ENCODE data around the gene CCNF.

The CCNF gene

GRCh38 chr16:2458887-2459646 lies 29.8 kb downstream of the CCNF start:
- peak overlapping the region; percentile 67 for H3K4me3 ChIP-seq (ENCODE audit: low read depth, low read length)
- H3K9me3 ChIP-seq (ENCODE audit: control insufficient read depth, insufficient read depth, low read depth, low read length), result no peaks in the 10 kb centered on the region
- H3K9ac ChIP-seq (ENCODE audit: low read length), result peak overlapping the region; percentile 58
- no peak overlapping the region for H3K27ac ChIP-seq (ENCODE audit: low read depth, low read length)
- no peaks in the 10 kb centered on the region for H3K27me3 ChIP-seq (ENCODE audit: control insufficient read depth, insufficient read depth, low read length)
- peaks cover 62% of the 10 kb centered on the region for H3K36me3 ChIP-seq (ENCODE audit: control insufficient read depth, insufficient read depth, low read length)
- H3K4me1 ChIP-seq (ENCODE audit: control insufficient read depth, insufficient read depth, low read length), result peaks cover 18% of the 10 kb centered on the region

GRCh38 chr16:2459647-2460390 lies 30.6 kb downstream of the CCNF start, which contains the start of gene TEDC2:
Gene TEDC2 (plus strand): TSS chr16:2460109. CDS start chr16:2460145, 36 bp downstream.
- H3K9ac ChIP-seq (ENCODE audit: low read length), result peak within 1 kb of the TSS; percentile 66
- peaks cover 62% of the 10 kb centered on the region for H3K36me3 ChIP-seq (ENCODE audit: control insufficient read depth, insufficient read depth, low read length)
- peak within 1 kb of the TSS; percentile 60; the same call in 1 of the 2 replicates for H3K27ac ChIP-seq (ENCODE audit: low read depth, low read length)
- no peaks in the 10 kb centered on the region for H3K9me3 ChIP-seq (ENCODE audit: control insufficient read depth, insufficient read depth, low read depth, low read length)
- no peaks in the 10 kb centered on the region for H3K27me3 ChIP-seq (ENCODE audit: control insufficient read depth, insufficient read depth, low read length)
- H3K4me3 ChIP-seq (ENCODE audit: low read depth, low read length), result peak within 1 kb of the TSS; percentile 67
- peaks cover 18% of the 10 kb centered on the region for H3K4me1 ChIP-seq (ENCODE audit: control insufficient read depth, insufficient read depth, low read length)

GRCh38 chr16:2460391-2460713 lies 31.1 kb downstream of the CCNF start:
- H3K27ac ChIP-seq (ENCODE audit: low read depth, low read length), result peak overlapping the region; percentile 60; the same call in 1 of the 2 replicates
- peaks cover 18% of the 10 kb centered on the region for H3K4me1 ChIP-seq (ENCODE audit: control insufficient read depth, insufficient read depth, low read length)
- peaks cover 57% of the 10 kb centered on the region for H3K36me3 ChIP-seq (ENCODE audit: control insufficient read depth, insufficient read depth, low read length)
- no peaks in the 10 kb centered on the region for H3K27me3 ChIP-seq (ENCODE audit: control insufficient read depth, insufficient read depth, low read length)
- peak overlapping the region; percentile 66 for H3K9ac ChIP-seq (ENCODE audit: low read length)
- peak overlapping the region; percentile 67 for H3K4me3 ChIP-seq (ENCODE audit: low read depth, low read length)
- H3K9me3 ChIP-seq (ENCODE audit: control insufficient read depth, insufficient read depth, low read depth, low read length), result no peaks in the 10 kb centered on the region

GRCh38 chr16:2460916-2461315 lies 31.7 kb downstream of the CCNF start:
- H3K27ac ChIP-seq (ENCODE audit: low read depth, low read length), result no peak overlapping the region
- peak overlapping the region; percentile 66 for H3K9ac ChIP-seq (ENCODE audit: low read length)

GRCh38 chr16:2462031-2462866 lies 33.0 kb downstream of the CCNF start:
- H3K4me3 ChIP-seq (ENCODE audit: low read depth, low read length), result no peak overlapping the region
- H3K36me3 ChIP-seq (ENCODE audit: control insufficient read depth, insufficient read depth, low read length), result peaks cover 38% of the 10 kb centered on the region
- peaks cover 18% of the 10 kb centered on the region for H3K4me1 ChIP-seq (ENCODE audit: control insufficient read depth, insufficient read depth, low read length)

More at GRCh38 chr16:2460916-2461315, 31.7 kb downstream of the CCNF start:
- no peaks in the 10 kb centered on the region for H3K27me3 ChIP-seq (ENCODE audit: control insufficient read depth, insufficient read depth, low read length)
- no peaks in the 10 kb centered on the region for H3K9me3 ChIP-seq (ENCODE audit: control insufficient read depth, insufficient read depth, low read depth, low read length)
- peak overlapping the region; percentile 67 for H3K4me3 ChIP-seq (ENCODE audit: low read depth, low read length)
- peaks cover 18% of the 10 kb centered on the region for H3K4me1 ChIP-seq (ENCODE audit: control insufficient read depth, insufficient read depth, low read length)
- H3K36me3 ChIP-seq (ENCODE audit: control insufficient read depth, insufficient read depth, low read length), result peaks cover 52% of the 10 kb centered on the region

GRCh38 chr16:2464333-2464732 lies 35.1 kb downstream of the CCNF start:
- Histone ChIP-seq H3K27ac (ENCODE audit: low read depth, low read length) (no peak overlapping the region), H3K27me3 (ENCODE audit: control insufficient read depth, insufficient read depth, low read length) (peaks cover 13% of the 10 kb centered on the region), H3K4me1 (ENCODE audit: control insufficient read depth, insufficient read depth, low read length) (peaks cover 21% of the 10 kb centered on the region), H3K9ac (ENCODE audit: low read length) (no peak overlapping the region), H3K9me3 (ENCODE audit: control insufficient read depth, insufficient read depth, low read depth, low read length) (no peaks in the 10 kb centered on the region), H3K4me3 (ENCODE audit: low read depth, low read length) (no peak overlapping the region), H3K36me3 (ENCODE audit: control insufficient read depth, insufficient read depth, low read length) (peaks cover 31% of the 10 kb centered on the region; the same call in 1 of the 2 replicates)

More at GRCh38 chr16:2462031-2462866, 33.0 kb downstream of the CCNF start:
- Histone ChIP-seq H3K9ac (ENCODE audit: low read length) (no peak overlapping the region), H3K27ac (ENCODE audit: low read depth, low read length) (no peak overlapping the region), H3K27me3 (ENCODE audit: control insufficient read depth, insufficient read depth, low read length) (no peaks in the 10 kb centered on the region), H3K9me3 (ENCODE audit: control insufficient read depth, insufficient read depth, low read depth, low read length) (no peaks in the 10 kb centered on the region)

- peaks cover 28% of the 10 kb centered on the region for H3K27me3 ChIP-seq (ENCODE audit: control insufficient read depth, insufficient read depth, low read length)
- H3K4me3 ChIP-seq (ENCODE audit: low read depth, low read length), result no peak overlapping the region
- peaks cover 30% of the 10 kb centered on the region; the same call in 1 of the 2 replicates for H3K36me3 ChIP-seq (ENCODE audit: control insufficient read depth, insufficient read depth, low read length)
- no peaks in the 10 kb centered on the region for H3K9me3 ChIP-seq (ENCODE audit: control insufficient read depth, insufficient read depth, low read depth, low read length)
- H3K27ac ChIP-seq (ENCODE audit: low read depth, low read length), result no peak overlapping the region
- no peak overlapping the region for H3K9ac ChIP-seq (ENCODE audit: low read length)
- H3K4me1 ChIP-seq (ENCODE audit: control insufficient read depth, insufficient read depth, low read length), result peaks cover 28% of the 10 kb centered on the region
Observed at GRCh38 chr16:2465653-2466415, 36.6 kb downstream of the CCNF start.

GRCh38 chr16:2466667-2467527 lies 37.6 kb downstream of the CCNF start:
- Histone ChIP-seq H3K9me3 (ENCODE audit: control insufficient read depth, insufficient read depth, low read depth, low read length) (no peaks in the 10 kb centered on the region), H3K27ac (ENCODE audit: low read depth, low read length) (no peak overlapping the region), H3K9ac (ENCODE audit: low read length) (peak overlapping the region; percentile 54), H3K4me1 (ENCODE audit: control insufficient read depth, insufficient read depth, low read length) (peaks cover 28% of the 10 kb centered on the region), H3K27me3 (ENCODE audit: control insufficient read depth, insufficient read depth, low read length) (peaks cover 34% of the 10 kb centered on the region), H3K4me3 (ENCODE audit: low read depth, low read length) (0 out of 2 replicates have a peak overlapping the region, but pooled peaks have one; percentile 63), H3K36me3 (ENCODE audit: control insufficient read depth, insufficient read depth, low read length) (peaks cover 20% of the 10 kb centered on the region; the same call in 1 of the 2 replicates)

- H3K27me3 ChIP-seq (ENCODE audit: control insufficient read depth, insufficient read depth, low read length), result peaks cover 42% of the 10 kb centered on the region
- H3K4me3 ChIP-seq (ENCODE audit: low read depth, low read length), result peak overlapping the region; percentile 63
- H3K36me3 ChIP-seq (ENCODE audit: control insufficient read depth, insufficient read depth, low read length), result peaks cover 12% of the 10 kb centered on the region; the same call in 1 of the 2 replicates
- H3K27ac ChIP-seq (ENCODE audit: low read depth, low read length), result no peak overlapping the region
- no peaks in the 10 kb centered on the region for H3K9me3 ChIP-seq (ENCODE audit: control insufficient read depth, insufficient read depth, low read depth, low read length)
- peaks cover 34% of the 10 kb centered on the region for H3K4me1 ChIP-seq (ENCODE audit: control insufficient read depth, insufficient read depth, low read length)
- peak overlapping the region; percentile 60 for H3K9ac ChIP-seq (ENCODE audit: low read length)
Observed at GRCh38 chr16:2467528-2468232, 38.4 kb downstream of the CCNF start.

All from HUES6 (cell line).